GM23338 (cell line): Measurements from ENCODE around the gene LRMDA. TPM values are rescaled to one million over a fixed set of nuclear protein-coding genes. Genes with fewer than 3 reads are reported as not detected.

Source experiments
- ATAC-seq: fragments of 200-7000 bp; cut with Tn5 transposase; 3 replicates; pipeline ENCODE4 v1.9.1; 2020
- DNase-seq: peaks from one replicate; pipeline ENCODE4 v3.0.0-alpha.2; 2015; ENCODE audit warnings: low spot score
- H2AFZ ChIP-seq: fragments of 200-600 bp; sonication (generic); 2 replicates; pipeline ENCODE4 v1.8.0; 2016; ENCODE audit warnings: antibody characterized with exemption, mild to moderate bottlenecking, moderate library complexity
- H3F3A ChIP-seq: fragments of 200-600 bp; sonication (generic); replicated peaks from 2 replicates; pipeline ENCODE4 v1.8.0; 2017; ENCODE audit warnings: antibody characterized with exemption, mixed run types, low read depth
- H3K27ac ChIP-seq: fragments of 200-600 bp; sonication (generic); 2 replicates; pipeline ENCODE4 v1.6.1; 2016; ENCODE audit warnings: low read depth
- H3K27me3 ChIP-seq: fragments of 200-600 bp; sonication (generic); 2 replicates; pipeline ENCODE4 v1.8.0; 2016; ENCODE audit warnings: mild to moderate bottlenecking, mixed run types, moderate library complexity; ENCODE audit not compliant: insufficient read depth
- H3K36me3 ChIP-seq: fragments of 200-600 bp; sonication (generic); 2 replicates; pipeline ENCODE4 v1.8.0; 2016; ENCODE audit warnings: mild to moderate bottlenecking; ENCODE audit not compliant: insufficient read depth
- H3K4me1 ChIP-seq: fragments of 200-600 bp; sonication (generic); 2 replicates; pipeline ENCODE4 v1.8.0; 2016; ENCODE audit warnings: mild to moderate bottlenecking, moderate library complexity; ENCODE audit not compliant: insufficient read depth
- H3K4me2 ChIP-seq: fragments of 200-600 bp; sonication (generic); 2 replicates; pipeline ENCODE4 v1.7.1; 2017; ENCODE audit warnings: mixed run types
- H3K4me3 ChIP-seq: fragments of 200-600 bp; sonication (generic); 2 replicates; pipeline ENCODE4 v1.6.1; 2016; ENCODE audit warnings: mixed run types
- H3K79me2 ChIP-seq: fragments of 200-600 bp; sonication (generic); replicated peaks from 2 replicates; pipeline ENCODE4 v1.8.0; 2017; ENCODE audit warnings: mild to moderate bottlenecking; ENCODE audit not compliant: insufficient read depth
- H3K9me2 ChIP-seq: fragments of 200-600 bp; sonication (generic); 2 replicates; pipeline ENCODE4 v1.8.0; 2017; ENCODE audit not compliant: insufficient read depth
- H4K20me1 ChIP-seq: fragments of 200-600 bp; sonication (generic); replicated peaks from 2 replicates; pipeline ENCODE4 v1.8.0; 2017; ENCODE audit warnings: mild to moderate bottlenecking; ENCODE audit not compliant: insufficient read depth
- H3K27ac Mint-ChIP-seq: 2 replicates; pipeline ENCODE4 v1.8.0; 2020; ENCODE audit warnings: inconsistent platforms, mild to moderate bottlenecking, moderate library complexity, mixed read lengths
- H3K27me3 Mint-ChIP-seq: 3 replicates; pipeline ENCODE4 v1.8.0; 2022; ENCODE audit warnings: low read depth, mild to moderate bottlenecking, moderate library complexity, mixed read lengths, inconsistent platforms; ENCODE audit not compliant: insufficient read depth, poor library complexity
- H3K36me3 Mint-ChIP-seq: 3 replicates; pipeline ENCODE4 v1.8.0; 2021; ENCODE audit warnings: low read depth, mild to moderate bottlenecking, inconsistent platforms, moderate library complexity, mixed read lengths
- H3K4me1 Mint-ChIP-seq: 3 replicates; pipeline ENCODE4 v1.8.0; 2020; ENCODE audit warnings: mild to moderate bottlenecking, inconsistent platforms, mixed read lengths
- H3K4me3 Mint-ChIP-seq: 3 replicates; pipeline ENCODE4 v1.8.0; 2021; ENCODE audit warnings: moderate library complexity, mild to moderate bottlenecking, inconsistent platforms, mixed read lengths
- H3K9me3 Mint-ChIP-seq: 3 replicates; pipeline ENCODE4 v1.8.0; 2020; ENCODE audit warnings: moderate library complexity, mild to moderate bottlenecking, inconsistent platforms, mixed read lengths
- CREB1 ChIP-seq: fragments of 250-450 bp; sonication (Bioruptor Pico); IDR thresholded peaks from 2 replicates; pipeline ENCODE4 v1.5.0; 2020; ENCODE audit warnings: low read depth, mild to moderate bottlenecking, moderate library complexity
- ETS1 ChIP-seq: IDR thresholded peaks from 2 replicates; pipeline ENCODE4 v1.6.1; 2016; ENCODE audit warnings: antibody characterized with exemption
- EZH2 ChIP-seq: fragments of 200-600 bp; sonication (generic); IDR thresholded peaks from one replicate; pipeline ENCODE4 v1.8.0; 2017; ENCODE audit warnings: antibody characterized with exemption, mild to moderate bottlenecking, low read depth; ENCODE audit not compliant: unreplicated experiment
- EZH2phosphoT487 ChIP-seq: fragments of 200-600 bp; sonication (generic); IDR thresholded peaks from one replicate; pipeline ENCODE4 v1.8.1; 2018; ENCODE audit warnings: antibody characterized with exemption; ENCODE audit not compliant: unreplicated experiment
- JUNB ChIP-seq: IDR thresholded peaks from one replicate; pipeline ENCODE4 v1.6.1; 2016; ENCODE audit warnings: antibody characterized with exemption; ENCODE audit not compliant: unreplicated experiment
- NANOG ChIP-seq: IDR thresholded peaks from 2 replicates; pipeline ENCODE4 v1.6.1; 2016; ENCODE audit warnings: antibody characterized with exemption, borderline replicate concordance
- POLR2AphosphoS5 ChIP-seq: IDR thresholded peaks from 2 replicates; pipeline ENCODE4 v1.6.1; 2016; ENCODE audit warnings: antibody characterized with exemption, low read depth
- REST ChIP-seq: IDR thresholded peaks from one replicate; pipeline ENCODE4 v1.6.1; 2018; ENCODE audit warnings: antibody characterized with exemption; ENCODE audit not compliant: unreplicated experiment
- STAT1 ChIP-seq: IDR thresholded peaks from one replicate; pipeline ENCODE4 v1.6.1; 2016; ENCODE audit warnings: antibody characterized with exemption; ENCODE audit not compliant: unreplicated experiment
- ZNF114 ChIP-seq: fragments of 250-450 bp; sonication (Bioruptor Pico); IDR thresholded peaks from 2 replicates; pipeline ENCODE4 v1.5.0; 2020; ENCODE audit warnings: mild to moderate bottlenecking, moderate library complexity
- ZNF331 ChIP-seq: fragments of 250-450 bp; sonication (Bioruptor Pico); IDR thresholded peaks from 2 replicates; pipeline ENCODE4 v1.5.0; 2020; ENCODE audit warnings: low read depth, mild to moderate bottlenecking, moderate library complexity
- polyA plus RNA-seq: library from polyadenylated mRNA; unstranded; fragments of >200 nt; fragmentation: Nextera tagmentation; extraction: Ambion mirVana; gene quantifications from 2 replicates; pipeline ENCODE4 v1.2.1, GENCODE V29; 2016
- total RNA-seq: library from RNA; depleted of rRNA; stranded (reverse); fragments of >200 nt; shearing (Covaris generic); gene quantifications from 2 replicates; pipeline ENCODE4 v1.2.3, GENCODE V29; 2014
- TF ChIP-seq, protein P1 (sequence below), 2 experiments: fragments of 200-600 bp in 1 of 2; sonication (generic) in 1 of 2; conservative IDR thresholded peaks; 2 replicates each; pipeline versions ENCODE4 v1.5.1 to v1.6.1; 2016 to 2017; ENCODE audit warnings: antibody characterized with exemption in 2 of 2, low read depth in 2 of 2, mild to moderate bottlenecking in 2 of 2, moderate library complexity in 1 of 2
- TF ChIP-seq, protein P2 (sequence below): fragments of 250-450 bp; sonication (Bioruptor Pico); IDR thresholded peaks from 2 replicates; pipeline ENCODE4 v1.5.0; 2020; ENCODE audit warnings: mild to moderate bottlenecking, moderate library complexity

Gene LRMDA
- total and polyA plus RNA-seq, 2 experiments from 2014 or later: 0.90 to 1.8 TPM

- ATAC-seq (no peak), DNase-seq (no peak)
- H3K9me2 ChIP-seq: peaks cover 17% of the 10 kb centered on the region; the same call in 1 of the 2 replicates
- no peak for TF ChIP-seq ETS1
- no peak for TF ChIP-seq NANOG
- no peak for TF ChIP-seq REST
- no peak for TF ChIP-seq JUNB
- TF ChIP-seq CREB1: no peak
- TF ChIP-seq ZNF331 (CRISPR knock-in tag): no peak
- TF ChIP-seq EZH2: no peak
- TF ChIP-seq, protein P1, sequence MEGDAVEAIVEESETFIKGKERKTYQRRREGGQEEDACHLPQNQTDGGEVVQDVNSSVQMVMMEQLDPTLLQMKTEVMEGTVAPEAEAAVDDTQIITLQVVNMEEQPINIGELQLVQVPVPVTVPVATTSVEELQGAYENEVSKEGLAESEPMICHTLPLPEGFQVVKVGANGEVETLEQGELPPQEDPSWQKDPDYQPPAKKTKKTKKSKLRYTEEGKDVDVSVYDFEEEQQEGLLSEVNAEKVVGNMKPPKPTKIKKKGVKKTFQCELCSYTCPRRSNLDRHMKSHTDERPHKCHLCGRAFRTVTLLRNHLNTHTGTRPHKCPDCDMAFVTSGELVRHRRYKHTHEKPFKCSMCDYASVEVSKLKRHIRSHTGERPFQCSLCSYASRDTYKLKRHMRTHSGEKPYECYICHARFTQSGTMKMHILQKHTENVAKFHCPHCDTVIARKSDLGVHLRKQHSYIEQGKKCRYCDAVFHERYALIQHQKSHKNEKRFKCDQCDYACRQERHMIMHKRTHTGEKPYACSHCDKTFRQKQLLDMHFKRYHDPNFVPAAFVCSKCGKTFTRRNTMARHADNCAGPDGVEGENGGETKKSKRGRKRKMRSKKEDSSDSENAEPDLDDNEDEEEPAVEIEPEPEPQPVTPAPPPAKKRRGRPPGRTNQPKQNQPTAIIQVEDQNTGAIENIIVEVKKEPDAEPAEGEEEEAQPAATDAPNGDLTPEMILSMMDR (conservative IDR thresholded peaks at IDR 0.05; ENCODE audit: low read depth in 2 of 2): no peak
- no peak for TF ChIP-seq EZH2phosphoT487
- TF ChIP-seq, protein P2, sequence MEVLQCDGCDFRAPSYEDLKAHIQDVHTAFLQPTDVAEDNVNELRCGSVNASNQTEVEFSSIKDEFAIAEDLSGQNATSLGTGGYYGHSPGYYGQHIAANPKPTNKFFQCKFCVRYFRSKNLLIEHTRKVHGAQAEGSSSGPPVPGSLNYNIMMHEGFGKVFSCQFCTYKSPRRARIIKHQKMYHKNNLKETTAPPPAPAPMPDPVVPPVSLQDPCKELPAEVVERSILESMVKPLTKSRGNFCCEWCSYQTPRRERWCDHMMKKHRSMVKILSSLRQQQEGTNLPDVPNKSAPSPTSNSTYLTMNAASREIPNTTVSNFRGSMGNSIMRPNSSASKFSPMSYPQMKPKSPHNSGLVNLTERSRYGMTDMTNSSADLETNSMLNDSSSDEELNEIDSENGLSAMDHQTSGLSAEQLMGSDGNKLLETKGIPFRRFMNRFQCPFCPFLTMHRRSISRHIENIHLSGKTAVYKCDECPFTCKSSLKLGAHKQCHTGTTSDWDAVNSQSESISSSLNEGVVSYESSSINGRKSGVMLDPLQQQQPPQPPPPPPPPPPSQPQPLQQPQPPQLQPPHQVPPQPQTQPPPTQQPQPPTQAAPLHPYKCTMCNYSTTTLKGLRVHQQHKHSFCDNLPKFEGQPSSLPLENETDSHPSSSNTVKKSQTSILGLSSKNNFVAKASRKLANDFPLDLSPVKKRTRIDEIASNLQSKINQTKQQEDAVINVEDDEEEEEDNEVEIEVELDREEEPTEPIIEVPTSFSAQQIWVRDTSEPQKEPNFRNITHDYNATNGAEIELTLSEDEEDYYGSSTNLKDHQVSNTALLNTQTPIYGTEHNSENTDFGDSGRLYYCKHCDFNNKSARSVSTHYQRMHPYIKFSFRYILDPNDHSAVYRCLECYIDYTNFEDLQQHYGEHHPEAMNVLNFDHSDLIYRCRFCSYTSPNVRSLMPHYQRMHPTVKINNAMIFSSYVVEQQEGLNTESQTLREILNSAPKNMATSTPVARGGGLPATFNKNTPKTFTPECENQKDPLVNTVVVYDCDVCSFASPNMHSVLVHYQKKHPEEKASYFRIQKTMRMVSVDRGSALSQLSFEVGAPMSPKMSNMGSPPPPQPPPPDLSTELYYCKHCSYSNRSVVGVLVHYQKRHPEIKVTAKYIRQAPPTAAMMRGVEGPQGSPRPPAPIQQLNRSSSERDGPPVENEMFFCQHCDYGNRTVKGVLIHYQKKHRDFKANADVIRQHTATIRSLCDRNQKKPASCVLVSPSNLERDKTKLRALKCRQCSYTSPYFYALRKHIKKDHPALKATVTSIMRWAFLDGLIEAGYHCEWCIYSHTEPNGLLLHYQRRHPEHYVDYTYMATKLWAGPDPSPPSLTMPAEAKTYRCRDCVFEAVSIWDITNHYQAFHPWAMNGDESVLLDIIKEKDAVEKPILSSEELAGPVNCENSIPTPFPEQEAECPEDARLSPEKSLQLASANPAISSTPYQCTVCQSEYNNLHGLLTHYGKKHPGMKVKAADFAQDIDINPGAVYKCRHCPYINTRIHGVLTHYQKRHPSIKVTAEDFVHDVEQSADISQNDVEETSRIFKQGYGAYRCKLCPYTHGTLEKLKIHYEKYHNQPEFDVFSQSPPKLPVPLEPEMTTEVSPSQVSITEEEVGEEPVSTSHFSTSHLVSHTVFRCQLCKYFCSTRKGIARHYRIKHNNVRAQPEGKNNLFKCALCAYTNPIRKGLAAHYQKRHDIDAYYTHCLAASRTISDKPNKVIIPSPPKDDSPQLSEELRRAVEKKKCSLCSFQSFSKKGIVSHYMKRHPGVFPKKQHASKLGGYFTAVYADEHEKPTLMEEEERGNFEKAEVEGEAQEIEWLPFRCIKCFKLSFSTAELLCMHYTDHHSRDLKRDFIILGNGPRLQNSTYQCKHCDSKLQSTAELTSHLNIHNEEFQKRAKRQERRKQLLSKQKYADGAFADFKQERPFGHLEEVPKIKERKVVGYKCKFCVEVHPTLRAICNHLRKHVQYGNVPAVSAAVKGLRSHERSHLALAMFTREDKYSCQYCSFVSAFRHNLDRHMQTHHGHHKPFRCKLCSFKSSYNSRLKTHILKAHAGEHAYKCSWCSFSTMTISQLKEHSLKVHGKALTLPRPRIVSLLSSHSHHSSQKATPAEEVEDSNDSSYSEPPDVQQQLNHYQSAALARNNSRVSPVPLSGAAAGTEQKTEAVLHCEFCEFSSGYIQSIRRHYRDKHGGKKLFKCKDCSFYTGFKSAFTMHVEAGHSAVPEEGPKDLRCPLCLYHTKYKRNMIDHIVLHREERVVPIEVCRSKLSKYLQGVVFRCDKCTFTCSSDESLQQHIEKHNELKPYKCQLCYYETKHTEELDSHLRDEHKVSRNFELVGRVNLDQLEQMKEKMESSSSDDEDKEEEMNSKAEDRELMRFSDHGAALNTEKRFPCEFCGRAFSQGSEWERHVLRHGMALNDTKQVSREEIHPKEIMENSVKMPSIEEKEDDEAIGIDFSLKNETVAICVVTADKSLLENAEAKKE: no peak
- TF ChIP-seq STAT1: no peak
- TF ChIP-seq ZNF114 (CRISPR knock-in tag): no peak
- no peak for TF ChIP-seq POLR2AphosphoS5
- no peaks in the 10 kb centered on the region for H3F3A ChIP-seq
- Mint-ChIP-seq H3K4me1 (peaks cover 20% of the 10 kb centered on the region), H3K27ac (no peak overlapping the region), H3K4me3 (no peak overlapping the region), H3K36me3 (no peaks in the 10 kb centered on the region), H3K27me3 (no peaks in the 10 kb centered on the region), H3K9me3 (no peaks in the 10 kb centered on the region; the same call in 2 of the 3 replicates)
- H3K36me3 ChIP-seq: no peaks in the 10 kb centered on the region; the same call in 1 of the 2 replicates
- no peaks in the 10 kb centered on the region for H4K20me1 ChIP-seq
- peaks cover 6% of the 10 kb centered on the region; the same call in 1 of the 2 replicates for H3K27me3 ChIP-seq
- no peak overlapping the region for H3K4me2 ChIP-seq
- peaks cover 18% of the 10 kb centered on the region for H3K4me1 ChIP-seq
- H2AFZ ChIP-seq: no peak overlapping the region
- no peak overlapping the region for H3K27ac ChIP-seq
- no peaks in the 10 kb centered on the region for H3K79me2 ChIP-seq
- H3K4me3 ChIP-seq: no peak overlapping the region
Observed at GRCh38 chr10:75476569-75476968, 45.1 kb downstream of the LRMDA start.
